H1 (cell line): ENCODE data around the gene TCERG1L. TPM values are rescaled to one million over a fixed set of nuclear protein-coding genes. Genes with fewer than 3 reads are reported as not detected.

Experiments used
- CTCF ChIA-PET: fragments of 300-600 bp; sonication (Branson Sonifier 250); formaldehyde crosslinking; loops from one replicate; lab custom pipeline; 2021; ENCODE audit not compliant: partially characterized antibody; lab: Charles Lee
- POLR2A ChIA-PET: fragments of 300-600 bp; sonication (Branson Sonifier 250); formaldehyde crosslinking; loops from one replicate; lab custom pipeline; 2021; ENCODE audit warnings: inconsistent platforms; ENCODE audit not compliant: partially characterized antibody; lab: Charles Lee
- DNase-seq, 2 experiments: peaks; one replicate each; pipeline versions ENCODE4 v3.0.0 to v3.0.0-alpha.2; 2010 to 2022; ENCODE audit warnings: low spot score in 2 of 2, low read depth in 1 of 2, mixed read lengths in 1 of 2
- FAIRE-seq: peaks from 2 replicates; lab custom pipeline; 2011; peaks lifted over from hg19 to GRCh38; lab: Jason Lieb, UNC
- H2AFZ ChIP-seq: 2 replicates; pipeline ENCODE4 v1.8.1; 2012; ENCODE audit warnings: low read length, inconsistent platforms
- H2AK5ac ChIP-seq: 2 replicates; pipeline ENCODE4 v1.6.1; 2013; ENCODE audit warnings: low read depth, low read length
- H2BK120ac ChIP-seq: replicated peaks from 2 replicates; pipeline ENCODE3; 2013; ENCODE audit warnings: low read depth, low read length, inconsistent platforms
- H2BK12ac ChIP-seq: 2 replicates; pipeline ENCODE4 v1.6.1; 2013; ENCODE audit warnings: low read depth, low read length
- H2BK15ac ChIP-seq: 2 replicates; pipeline ENCODE4 v1.6.1; 2013; ENCODE audit warnings: low read length
- H2BK20ac ChIP-seq: 2 replicates; pipeline ENCODE4 v1.6.1; 2013; ENCODE audit warnings: low read length
- H2BK5ac ChIP-seq: 2 replicates; pipeline ENCODE4 v1.6.1; 2013; ENCODE audit warnings: low read depth, low read length
- H3K14ac ChIP-seq: 2 replicates; pipeline ENCODE4 v1.6.1; 2013; ENCODE audit warnings: inconsistent platforms; ENCODE audit not compliant: insufficient read length
- H3K18ac ChIP-seq: 2 replicates; pipeline ENCODE4 v1.6.1; 2013; ENCODE audit warnings: low read length; ENCODE audit errors: extremely low read depth
- H3K23ac ChIP-seq: 2 replicates; pipeline ENCODE4 v1.6.1; 2013; ENCODE audit warnings: inconsistent platforms; ENCODE audit not compliant: insufficient read length
- H3K23me2 ChIP-seq: 2 replicates; pipeline ENCODE4 v1.6.1; 2013; ENCODE audit warnings: low read depth, low read length
- H3K27ac ChIP-seq: 2 replicates; pipeline ENCODE4 v1.6.1; 2011; ENCODE audit warnings: low read depth, low read length, inconsistent platforms
- H3K27me3 ChIP-seq, 4 experiments: replicated peaks in 1 of 4; 1 replicate in 1 of 4; 2 replicates in 3 of 4; pipeline versions ENCODE4 v1.6.1 to v1.8.1; 2011 to 2013; ENCODE audit warnings: low read length in 3 of 4, mild to moderate bottlenecking in 3 of 4, inconsistent platforms in 2 of 4, mixed read lengths in 2 of 4, moderate library complexity in 1 of 4; ENCODE audit not compliant: control insufficient read depth in 3 of 4, insufficient read depth in 3 of 4; ENCODE audit errors: extremely low read depth in 1 of 4
- H3K36me3 ChIP-seq, 4 experiments: 2 replicates each; pipeline versions ENCODE4 v1.6.1 to v1.8.1; 2011 to 2013; ENCODE audit warnings: mild to moderate bottlenecking in 4 of 4, low read length in 3 of 4, moderate library complexity in 2 of 4, control low read depth in 1 of 4, inconsistent platforms in 1 of 4; ENCODE audit not compliant: insufficient read depth in 4 of 4, control insufficient read depth in 2 of 4
- H3K4ac ChIP-seq: replicated peaks from 2 replicates; pipeline ENCODE3; 2013; ENCODE audit warnings: low read length, low read depth, mixed read lengths, inconsistent platforms; ENCODE audit not compliant: insufficient read length
- H3K4me1 ChIP-seq, 4 experiments: replicated peaks in 1 of 4; 1 replicate in 1 of 4; 2 replicates in 3 of 4; pipeline versions ENCODE4 v1.6.1 to v1.8.1; 2011 to 2013; ENCODE audit warnings: low read length in 3 of 4, inconsistent platforms in 2 of 4, mixed read lengths in 1 of 4; ENCODE audit not compliant: insufficient read depth in 4 of 4, control insufficient read depth in 3 of 4
- H3K4me2 ChIP-seq, 2 experiments: 2 replicates each; pipeline versions ENCODE4 v1.6.1 to v1.8.1; 2011 to 2013; ENCODE audit warnings: low read depth in 2 of 2, low read length in 2 of 2, control low read depth in 1 of 2, inconsistent platforms in 1 of 2, mild to moderate bottlenecking in 1 of 2; ENCODE audit not compliant: insufficient read depth in 1 of 2
- H3K4me3 ChIP-seq, 4 experiments: fragments of 200-600, 300-600 bp in 1 of 4; sonication (generic), shearing (Covaris generic), sonication (Bioruptor Twin) in 1 of 4; 2 replicates each; pipeline versions ENCODE4 v1.5.1 to v1.8.1; 2011 to 2016; ENCODE audit warnings: low read length in 4 of 4, low read depth in 3 of 4, control low read depth in 2 of 4, inconsistent platforms in 2 of 4, mild to moderate bottlenecking in 2 of 4, mixed read lengths in 1 of 4, moderate library complexity in 1 of 4; ENCODE audit not compliant: insufficient read depth in 2 of 4; ENCODE audit errors: extremely low read depth in 1 of 4
- H3K56ac ChIP-seq: replicated peaks from 2 replicates; pipeline ENCODE3; 2013; ENCODE audit warnings: low read depth, mild to moderate bottlenecking, mixed read lengths, low read length, inconsistent platforms; ENCODE audit not compliant: insufficient read length
- H3K79me1 ChIP-seq: 2 replicates; pipeline ENCODE4 v1.6.1; 2013; ENCODE audit warnings: low read depth, low read length, control low read depth
- H3K79me2 ChIP-seq, 2 experiments: 2 replicates each; pipeline versions ENCODE4 v1.6.1 to v1.8.1; 2012 to 2013; ENCODE audit warnings: low read length in 2 of 2, mild to moderate bottlenecking in 2 of 2, inconsistent platforms in 1 of 2; ENCODE audit not compliant: insufficient read depth in 2 of 2, control insufficient read depth in 1 of 2
- H3K9ac ChIP-seq, 4 experiments: replicated peaks in 1 of 4; 1 replicate in 1 of 4; 2 replicates in 3 of 4; pipeline versions ENCODE4 v1.6.1 to v1.8.1; 2011 to 2013; ENCODE audit warnings: low read depth in 3 of 4, low read length in 3 of 4, control low read depth in 2 of 4, mild to moderate bottlenecking in 2 of 4, moderate library complexity in 2 of 4, inconsistent platforms in 1 of 4; ENCODE audit errors: extremely low read depth in 1 of 4
- H3K9me3 ChIP-seq, 2 experiments: 2 replicates each; pipeline versions ENCODE4 v1.6.1 to v1.8.1; 2012 to 2013; ENCODE audit warnings: mild to moderate bottlenecking in 2 of 2, moderate library complexity in 2 of 2, control low read depth in 1 of 2, inconsistent platforms in 1 of 2, low read depth in 1 of 2, low read length in 1 of 2, mixed read lengths in 1 of 2; ENCODE audit not compliant: insufficient read depth in 2 of 2
- H4K20me1 ChIP-seq, 2 experiments: replicated peaks in 1 of 2; 2 replicates each; pipeline versions ENCODE3 to v1.8.1; 2011 to 2013; ENCODE audit warnings: inconsistent platforms in 2 of 2, low read length in 2 of 2, mild to moderate bottlenecking in 1 of 2; ENCODE audit not compliant: insufficient read depth in 2 of 2, control insufficient read depth in 1 of 2
- H4K5ac ChIP-seq: 2 replicates; pipeline ENCODE4 v1.6.1; 2013; ENCODE audit warnings: low read length, low read depth, mixed read lengths, inconsistent platforms; ENCODE audit not compliant: insufficient read length
- H4K8ac ChIP-seq: 2 replicates; pipeline ENCODE4 v1.8.0; 2013; ENCODE audit warnings: mild to moderate bottlenecking, moderate library complexity, low read length, inconsistent platforms; ENCODE audit not compliant: insufficient read depth; ENCODE audit errors: extremely low read depth
- H4K91ac ChIP-seq: replicated peaks from 2 replicates; pipeline ENCODE3; 2013; ENCODE audit warnings: low read length, mixed read lengths, inconsistent platforms; ENCODE audit not compliant: insufficient read length
- ASH2L ChIP-seq: fragments of 200-600, 300-600 bp; sonication (generic); IDR thresholded peaks from one replicate; pipeline ENCODE4 v1.7.1; 2017; ENCODE audit warnings: low read length
- CBX5 ChIP-seq: fragments of 300-800, 300-1000 bp; sonication (generic); IDR thresholded peaks from 2 replicates; pipeline ENCODE4 v1.7.1; 2016; ENCODE audit warnings: antibody characterized with exemption, low read length, low read depth
- CHD2 ChIP-seq: IDR thresholded peaks from 2 replicates; pipeline ENCODE4 v1.6.1; 2012; ENCODE audit warnings: low read length, improper control_type of control experiment
- EZH2 ChIP-seq: fragments of 200-600 bp; sonication (generic); IDR thresholded peaks from 2 replicates; pipeline ENCODE4 v1.7.1; 2012; ENCODE audit warnings: low read depth, mild to moderate bottlenecking, moderate library complexity, low read length, inconsistent platforms; ENCODE audit not compliant: severe bottlenecking
- JUN ChIP-seq: IDR thresholded peaks from 2 replicates; pipeline ENCODE4 v1.6.1; 2011; ENCODE audit warnings: low read depth, mild to moderate bottlenecking, improper control_type of control experiment, low read length
- PHF8 ChIP-seq: fragments of 200-600 bp; sonication (generic); conservative IDR thresholded peaks from 2 replicates; pipeline ENCODE4 v1.7.1; 2012; ENCODE audit warnings: low read depth, mild to moderate bottlenecking, inconsistent platforms, low read length, moderate library complexity
- RXRA ChIP-seq: IDR thresholded peaks from 2 replicates; pipeline ENCODE4 v1.6.1; 2011; ENCODE audit warnings: low read depth, mild to moderate bottlenecking, low read length, moderate library complexity; ENCODE audit not compliant: insufficient read depth
- SIN3A ChIP-seq, 2 experiments: IDR thresholded peaks in 1 of 2; conservative IDR thresholded peaks in 1 of 2; 2 replicates each; pipeline ENCODE4 v1.6.1; 2011 to 2012; ENCODE audit warnings: low read length in 2 of 2, improper control_type of control experiment in 1 of 2, low read depth in 1 of 2, mild to moderate bottlenecking in 1 of 2
- SUZ12 ChIP-seq: fragments of 200-600 bp; sonication (generic); IDR thresholded peaks from 2 replicates; pipeline ENCODE4 v1.6.1; 2012; ENCODE audit warnings: mild to moderate bottlenecking, inconsistent platforms, low read length, moderate library complexity, mixed read lengths
- WGBS, 2 experiments: shearing (Covaris generic) in 1 of 2; methylation state at CpG; one replicate each; pipeline versions ENCODE4 v1.1.6 to v1.1.7; 2013 to 2015; ENCODE audit warnings: low lambda C conversion rate in 2 of 2, mixed read lengths in 2 of 2, inconsistent platforms in 1 of 2, low coverage in 1 of 2, missing lambda C conversion rate in 1 of 2; ENCODE audit not compliant: insufficient replicate concordance in 2 of 2, insufficient coverage in 1 of 2, insufficient read length in 1 of 2; ENCODE audit errors: extremely low coverage in 1 of 2, missing lambda C conversion rate in 1 of 2; 5-methylcytosine and 5-hydroxymethylcytosine counted together
- polyA plus RNA-seq, 7 experiments: library from polyadenylated mRNA; depleted of rRNA in 3 of 7; stranded (reverse) in 5 of 7; unstranded in 2 of 7; fragments of >200 nt in 5 of 7; fragments of 200-250 nt in 2 of 7; gene quantifications; 1 replicate in 5 of 7; 2 replicates in 1 of 7; 4 replicates in 1 of 7; pipeline versions ENCODE4 v1.2.1 to v1.2.3, GENCODE V29; 2011 to 2013; ENCODE audit warnings: missing spikeins in 2 of 7, mixed read lengths in 2 of 7
- total RNA-seq: library from RNA; stranded (reverse); fragmentation: NEBNext Ultra II Directional; extraction: Animal tissue kit (Norgen Biotek cat#: 25700); gene quantifications from 2 replicates; pipeline ENCODE4 v1.2.1, GENCODE V29; 2021
- TF ChIP-seq, protein P1 (sequence below), 3 experiments: IDR thresholded peaks; 1 replicate in 2 of 3; 2 replicates in 1 of 3; pipeline versions ENCODE4 v1.5.1 to v1.6.1; 2011; ENCODE audit warnings: low read length in 3 of 3, mild to moderate bottlenecking in 3 of 3, inconsistent platforms in 2 of 3, low read depth in 1 of 3, moderate library complexity in 1 of 3; ENCODE audit not compliant: insufficient read depth in 1 of 3; ENCODE audit errors: control extremely low read depth in 1 of 3
- TF ChIP-seq, protein P2 (sequence below): IDR thresholded peaks from 2 replicates; pipeline ENCODE4 v1.6.1; 2012; ENCODE audit warnings: inconsistent platforms

TCERG1L gene
- total and polyA plus RNA-seq, 2 of the 8 experiments (the other 6 are each of a cell fraction or from before 2014, with no cell fraction given): 3.9 to 6.9 TPM

DNA sequence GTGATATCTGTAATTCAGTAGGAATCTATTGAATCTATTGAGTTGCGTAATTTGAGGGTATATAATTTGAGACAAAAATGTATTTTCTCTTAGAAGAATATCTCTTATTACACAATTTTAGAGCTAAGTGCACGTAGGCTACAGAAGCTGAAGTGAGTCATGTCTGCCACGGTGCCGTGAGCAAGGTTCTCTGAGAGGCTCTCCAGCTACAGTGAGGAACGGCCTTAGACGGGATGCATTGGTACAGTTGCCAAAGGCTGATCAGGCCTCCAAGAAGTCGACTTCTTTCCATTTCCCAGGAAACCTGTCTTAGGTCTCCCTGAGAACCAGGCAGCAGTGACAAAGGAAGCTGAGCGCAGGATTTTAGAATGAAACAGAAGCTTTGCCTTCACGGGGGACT is 28.6 kb downstream of the TCERG1L start:
- Histone ChIP-seq H3K4me2 (no peak overlapping the region), H3K79me1 (no peaks in the 10 kb centered on the region), H3K18ac (no peak overlapping the region), H3K4ac (no peak overlapping the region), H4K5ac (no peak overlapping the region), H3K36me3 (no peaks in the 10 kb centered on the region), H2BK5ac (no peak overlapping the region), H2BK20ac (no peak overlapping the region), H3K79me2 (no peaks in the 10 kb centered on the region), H2AFZ (no peak overlapping the region), H3K23me2 (no peaks in the 10 kb centered on the region), H3K23ac (no peak overlapping the region), H2BK120ac (no peak overlapping the region), H4K8ac (no peak overlapping the region), H3K4me1 (no peaks in the 10 kb centered on the region; a peak in 2 of 7 replicates), H2AK5ac (no peak overlapping the region), H3K56ac (no peak overlapping the region), H3K14ac (no peak overlapping the region), H3K9ac (no peak overlapping the region), H2BK15ac (no peak overlapping the region), H3K27ac (no peak overlapping the region), H4K20me1 (no peaks in the 10 kb centered on the region), H3K27me3 (no peaks in the 10 kb centered on the region), H3K4me3 (no peak overlapping the region), H2BK12ac (no peak overlapping the region), H4K91ac (no peak overlapping the region), H3K9me3 (no peaks in the 10 kb centered on the region)
- no peak for FAIRE-seq
- CTCF ChIA-PET: interaction anchor here (0.6 to 1.3 kb wide), 5 partner anchors 70 to 596 kb away, joined by 3 to 6 read pairs (median 3); no protein-coding TSS in a partner anchor
- DNase-seq: no peak
- POLR2A ChIA-PET: no interaction called here
- WGBS, 2 experiments: 95% methylated on average over 9 of the region's 9 CpGs; no CpG with 5 or more reads in 1 of the 2 experiments
- TF ChIP-seq ASH2L (no peak), CBX5 (no peak), PHF8 (no peak), SUZ12 (no peak), CHD2 (no peak), JUN (no peak), EZH2 (no peak), SIN3A (conservative IDR thresholded peaks at IDR 0.05 in 1 of 2, IDR thresholded peaks at IDR 0.05 in 1 of 2; ENCODE audit: low read depth in 1 of 2, low read length in 2 of 2) (no peak), RXRA (no peak)
- TF ChIP-seq, protein P1, sequence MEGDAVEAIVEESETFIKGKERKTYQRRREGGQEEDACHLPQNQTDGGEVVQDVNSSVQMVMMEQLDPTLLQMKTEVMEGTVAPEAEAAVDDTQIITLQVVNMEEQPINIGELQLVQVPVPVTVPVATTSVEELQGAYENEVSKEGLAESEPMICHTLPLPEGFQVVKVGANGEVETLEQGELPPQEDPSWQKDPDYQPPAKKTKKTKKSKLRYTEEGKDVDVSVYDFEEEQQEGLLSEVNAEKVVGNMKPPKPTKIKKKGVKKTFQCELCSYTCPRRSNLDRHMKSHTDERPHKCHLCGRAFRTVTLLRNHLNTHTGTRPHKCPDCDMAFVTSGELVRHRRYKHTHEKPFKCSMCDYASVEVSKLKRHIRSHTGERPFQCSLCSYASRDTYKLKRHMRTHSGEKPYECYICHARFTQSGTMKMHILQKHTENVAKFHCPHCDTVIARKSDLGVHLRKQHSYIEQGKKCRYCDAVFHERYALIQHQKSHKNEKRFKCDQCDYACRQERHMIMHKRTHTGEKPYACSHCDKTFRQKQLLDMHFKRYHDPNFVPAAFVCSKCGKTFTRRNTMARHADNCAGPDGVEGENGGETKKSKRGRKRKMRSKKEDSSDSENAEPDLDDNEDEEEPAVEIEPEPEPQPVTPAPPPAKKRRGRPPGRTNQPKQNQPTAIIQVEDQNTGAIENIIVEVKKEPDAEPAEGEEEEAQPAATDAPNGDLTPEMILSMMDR (IDR thresholded peaks at IDR 0.05; ENCODE audit: control extremely low read depth in 1 of 3, insufficient read depth in 1 of 3, low read depth in 1 of 3, low read length in 3 of 3): no peak
- TF ChIP-seq, protein P2, sequence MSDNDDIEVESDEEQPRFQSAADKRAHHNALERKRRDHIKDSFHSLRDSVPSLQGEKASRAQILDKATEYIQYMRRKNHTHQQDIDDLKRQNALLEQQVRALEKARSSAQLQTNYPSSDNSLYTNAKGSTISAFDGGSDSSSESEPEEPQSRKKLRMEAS: no peak
